Activated CD8-positive, alpha-beta memory T cell treated with anti-CD3 and anti-CD28 coated beads for 36 hours (primary cell): ENCODE data around the gene HIRA. TPM values are rescaled to one million over a fixed set of nuclear protein-coding genes. Genes with fewer than 3 reads are reported as not detected.

Experiments used
- CTCF ChIA-PET: fragments of 350-600 bp; sonication (Branson Sonifier 250); formaldehyde crosslinking; loops from one replicate; lab custom pipeline; 2021; ENCODE audit warnings: antibody characterized with exemption; lab: Charles Lee
- POLR2A ChIA-PET: fragments of 350-600 bp; sonication (Branson Sonifier 250); formaldehyde crosslinking; loops from one replicate; lab custom pipeline; 2021; ENCODE audit warnings: antibody characterized with exemption; lab: Charles Lee
- total RNA-seq, 2 experiments: library from RNA; stranded (reverse); gene quantifications; one replicate each; pipeline ENCODE4 v1.2.3, GENCODE V29; 2021

The HIRA gene
- total RNA-seq, 2 experiments from 2014 or later = 45.2 to 49.6 TPM

DNA sequence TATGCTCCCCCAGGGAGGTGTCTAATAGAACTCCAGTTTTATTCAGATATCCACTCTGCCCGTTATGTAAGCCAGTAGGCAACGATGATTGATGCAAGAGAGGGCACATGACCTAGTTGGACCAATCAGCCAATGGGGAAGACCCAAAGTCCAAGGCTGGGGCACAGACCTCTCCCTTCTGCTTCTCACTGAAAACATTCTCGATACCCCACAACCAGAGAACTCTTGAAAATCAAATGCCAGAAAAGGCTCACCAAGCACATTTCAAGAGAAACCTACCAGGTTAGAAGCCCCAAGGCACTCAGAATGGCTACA is 7.4 kb downstream of the HIRA start:
- POLR2A ChIA-PET = no interaction called here
- CTCF ChIA-PET = no interaction called here

DNA sequence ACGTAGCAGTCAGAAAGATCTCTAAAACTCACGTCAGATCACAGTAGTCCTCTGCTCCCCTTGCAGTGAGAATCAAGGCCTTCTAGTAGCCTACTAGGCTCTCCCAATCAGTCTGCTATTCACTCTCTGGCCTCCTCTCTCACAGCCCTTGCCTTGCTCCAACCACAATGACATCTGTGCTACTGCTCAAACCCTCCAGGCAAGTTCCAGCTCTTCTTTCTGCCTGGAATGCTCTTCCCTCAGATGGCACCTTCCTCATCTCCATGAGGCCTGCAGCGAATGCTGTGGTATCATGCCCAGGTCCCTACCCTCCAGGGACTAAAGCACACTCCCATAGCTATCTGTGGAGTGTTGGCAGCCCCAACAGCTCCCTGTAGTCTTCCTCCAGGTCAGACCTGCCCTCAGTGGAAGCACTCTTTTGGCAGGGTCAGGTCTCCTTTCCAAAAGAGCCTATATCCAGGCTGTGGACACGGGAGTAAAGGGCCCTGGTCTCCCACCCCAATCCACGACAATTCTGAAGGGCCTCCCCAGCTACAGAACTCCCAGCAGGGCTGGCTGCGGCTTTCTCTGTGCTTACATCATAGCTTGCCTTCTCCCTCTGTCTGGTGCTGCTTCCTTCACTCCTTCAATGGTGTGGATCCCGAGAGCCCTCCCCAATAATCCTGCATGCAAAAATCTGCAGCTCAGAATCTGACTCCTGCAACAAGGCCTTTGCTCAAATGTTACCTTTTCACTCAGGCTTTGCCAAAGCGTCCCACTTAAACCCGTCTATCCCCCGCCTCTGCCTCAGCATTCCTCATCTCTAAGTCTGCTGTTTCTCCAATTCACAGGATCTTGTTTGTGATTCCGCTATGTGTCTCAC is 8.9 kb downstream of the HIRA start:
- ChIA-PET POLR2A (no interaction called here), CTCF (interaction anchor here (0.6 to 0.7 kb wide), 3 partner anchors 11 to 524 kb away, joined by 3 to 6 read pairs (median 3); no protein-coding TSS in a partner anchor)

GRCh38 chr22:19420321-19420720 is 11.2 kb downstream of the HIRA start:
- ChIA-PET POLR2A (interaction anchor here (1.7 kb wide), 1 partner anchor 11 kb away, joined by 6 read pairs; the partner anchor contains the start of gene HIRA), CTCF (interaction anchor here (0.7 to 1.4 kb wide), 3 partner anchors 24 to 54 kb away, joined by 3 to 7 read pairs (median 5); no protein-coding TSS in a partner anchor)

DNA sequence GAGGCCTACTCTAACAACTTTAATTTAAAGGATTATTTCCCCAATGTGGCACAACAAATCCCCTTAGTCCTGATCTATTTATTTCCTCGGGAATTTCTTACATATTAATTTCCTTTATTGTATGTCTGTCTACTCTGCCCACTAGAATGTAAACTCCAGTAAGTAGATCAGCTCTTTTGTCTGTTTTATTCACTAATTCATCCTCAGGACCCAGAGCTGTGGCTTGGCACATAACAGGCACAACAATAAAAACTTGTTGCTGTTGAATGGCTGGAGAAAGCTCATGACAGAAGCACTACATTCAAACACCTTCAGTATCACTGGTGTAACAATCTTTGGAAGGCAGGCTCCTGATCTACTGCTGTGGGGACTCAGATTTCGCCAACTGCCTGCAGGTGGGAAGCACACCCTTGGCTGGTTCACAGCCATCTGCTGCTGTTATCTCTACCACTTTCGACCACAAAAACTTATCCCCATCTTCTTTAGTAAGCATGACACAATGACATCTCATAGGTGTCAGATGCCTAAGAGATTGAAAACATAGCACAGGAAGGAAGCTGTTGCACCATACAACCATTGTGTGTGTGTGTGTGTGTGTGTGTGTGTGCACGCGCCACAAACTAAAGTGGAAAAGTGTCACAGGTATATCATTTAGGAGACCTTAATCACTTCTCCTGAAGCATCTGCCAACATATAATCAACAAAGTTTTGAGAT is 11.9 kb downstream of the HIRA start:
- CTCF ChIA-PET = interaction anchor here (1.4 kb wide), 1 partner anchor 54 kb away, joined by 3 read pairs; no protein-coding TSS in a partner anchor
- POLR2A ChIA-PET = interaction anchor here (1.7 kb wide), 1 partner anchor 12 kb away, joined by 6 read pairs; the partner anchor contains the start of gene HIRA

DNA sequence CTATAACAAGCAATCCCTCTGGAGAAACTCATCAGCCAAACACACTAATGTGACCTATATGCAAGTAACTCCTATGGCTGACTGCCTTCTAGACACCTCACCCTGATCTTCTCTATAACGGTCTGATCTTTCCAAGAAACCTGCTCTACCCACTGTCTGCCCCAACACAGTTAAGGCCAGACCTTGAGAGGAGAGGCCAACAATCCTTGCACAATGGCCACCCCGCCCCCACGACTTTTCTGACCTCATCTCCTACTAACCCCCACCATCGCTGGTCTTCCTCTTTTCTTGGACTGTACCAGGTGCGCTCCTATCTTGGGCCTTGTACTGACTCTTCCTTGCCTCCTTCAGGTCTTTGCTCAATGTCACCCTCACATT is 12.5 kb downstream of the HIRA start:
- CTCF ChIA-PET = no interaction called here
- POLR2A ChIA-PET = no interaction called here

- POLR2A ChIA-PET = no interaction called here
- CTCF ChIA-PET = interaction anchor here (0.6 kb wide), 1 partner anchor 519 kb away, joined by 4 read pairs; no protein-coding TSS in a partner anchor
These were observed 18.6 kb downstream of the HIRA start for GRCh38 chr22:19412923-19413322.

DNA sequence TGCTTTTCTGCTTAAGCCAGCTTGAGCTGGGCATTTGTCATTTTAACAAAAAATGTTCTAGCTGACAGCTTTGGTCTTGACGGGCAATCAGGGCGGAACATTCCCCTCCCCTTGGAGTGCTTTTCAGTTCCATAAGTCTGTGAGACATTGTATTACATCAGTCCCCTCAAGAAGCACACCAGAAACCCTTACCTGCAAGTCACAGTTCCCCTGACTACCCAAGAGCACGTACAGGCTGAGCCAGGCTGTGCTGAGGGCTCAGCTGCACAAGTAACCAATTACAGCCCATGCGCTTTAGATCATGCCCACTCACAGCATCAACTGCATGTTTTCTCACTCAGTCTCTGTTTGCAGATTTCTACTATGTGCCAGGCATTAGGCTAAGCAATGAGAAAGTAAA is 19.1 kb downstream of the HIRA start:
- POLR2A ChIA-PET = no interaction called here
- CTCF ChIA-PET = interaction anchor here (0.6 to 0.8 kb wide), 2 partner anchors 10 to 519 kb away, joined by 3 to 4 read pairs; no protein-coding TSS in a partner anchor

DNA sequence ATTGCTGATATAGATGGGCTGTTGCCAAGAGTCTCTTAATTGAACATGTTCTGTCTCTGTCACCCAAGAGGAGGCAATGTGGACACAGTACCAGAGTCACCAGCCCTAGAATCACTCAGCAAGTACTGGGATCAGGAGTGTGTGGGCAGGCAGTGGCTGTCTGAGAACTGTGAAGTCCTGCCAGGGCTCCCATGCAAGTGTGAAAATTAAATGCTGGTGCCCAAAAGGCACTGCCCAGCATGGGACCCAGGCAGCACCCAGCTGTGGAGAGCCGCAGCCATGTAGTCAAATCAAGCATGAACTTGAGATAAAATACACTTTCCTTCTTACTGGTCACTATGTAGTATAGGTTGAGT is 19.9 kb downstream of the HIRA start:
- ChIA-PET CTCF (interaction anchor here (0.8 kb wide), 1 partner anchor 11 kb away, joined by 3 read pairs; no protein-coding TSS in a partner anchor), POLR2A (no interaction called here)

DNA sequence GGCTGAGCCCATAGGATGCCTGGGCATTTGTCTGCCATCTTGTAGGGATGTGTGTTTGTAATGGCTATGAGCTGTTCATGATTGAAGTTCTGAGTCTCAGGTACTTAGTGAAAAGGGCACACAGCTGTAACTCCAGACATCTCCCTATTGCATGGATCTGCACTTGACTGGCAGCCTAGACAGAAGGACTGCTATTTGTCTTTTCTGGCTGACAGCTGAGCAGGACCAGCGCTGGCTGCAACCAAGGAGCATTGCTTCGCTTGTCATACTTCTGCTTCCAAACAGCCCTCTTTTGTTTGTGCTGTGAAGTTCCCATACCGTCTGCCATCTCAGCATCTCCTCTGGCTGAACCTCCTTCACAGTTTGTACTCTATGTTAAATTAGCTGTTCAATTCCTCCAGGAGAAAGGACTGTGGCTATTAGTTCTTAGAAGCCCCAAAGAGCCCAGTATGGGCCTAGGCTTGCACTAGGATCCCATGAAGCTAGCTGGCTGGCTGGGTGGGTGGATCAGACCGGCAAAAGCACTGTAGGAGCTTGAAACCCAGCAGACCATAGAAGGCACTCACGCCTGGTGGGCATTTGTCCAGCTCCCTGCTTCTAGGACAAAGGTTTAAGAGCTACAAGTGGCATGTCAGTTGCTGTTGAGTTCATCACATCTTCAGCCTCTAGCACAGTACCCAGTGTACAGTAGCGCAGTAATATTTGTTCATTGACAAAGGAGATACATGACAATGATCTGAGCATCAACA is 20.4 kb downstream of the HIRA start:
- ChIA-PET POLR2A (no interaction called here), CTCF (no interaction called here)

DNA sequence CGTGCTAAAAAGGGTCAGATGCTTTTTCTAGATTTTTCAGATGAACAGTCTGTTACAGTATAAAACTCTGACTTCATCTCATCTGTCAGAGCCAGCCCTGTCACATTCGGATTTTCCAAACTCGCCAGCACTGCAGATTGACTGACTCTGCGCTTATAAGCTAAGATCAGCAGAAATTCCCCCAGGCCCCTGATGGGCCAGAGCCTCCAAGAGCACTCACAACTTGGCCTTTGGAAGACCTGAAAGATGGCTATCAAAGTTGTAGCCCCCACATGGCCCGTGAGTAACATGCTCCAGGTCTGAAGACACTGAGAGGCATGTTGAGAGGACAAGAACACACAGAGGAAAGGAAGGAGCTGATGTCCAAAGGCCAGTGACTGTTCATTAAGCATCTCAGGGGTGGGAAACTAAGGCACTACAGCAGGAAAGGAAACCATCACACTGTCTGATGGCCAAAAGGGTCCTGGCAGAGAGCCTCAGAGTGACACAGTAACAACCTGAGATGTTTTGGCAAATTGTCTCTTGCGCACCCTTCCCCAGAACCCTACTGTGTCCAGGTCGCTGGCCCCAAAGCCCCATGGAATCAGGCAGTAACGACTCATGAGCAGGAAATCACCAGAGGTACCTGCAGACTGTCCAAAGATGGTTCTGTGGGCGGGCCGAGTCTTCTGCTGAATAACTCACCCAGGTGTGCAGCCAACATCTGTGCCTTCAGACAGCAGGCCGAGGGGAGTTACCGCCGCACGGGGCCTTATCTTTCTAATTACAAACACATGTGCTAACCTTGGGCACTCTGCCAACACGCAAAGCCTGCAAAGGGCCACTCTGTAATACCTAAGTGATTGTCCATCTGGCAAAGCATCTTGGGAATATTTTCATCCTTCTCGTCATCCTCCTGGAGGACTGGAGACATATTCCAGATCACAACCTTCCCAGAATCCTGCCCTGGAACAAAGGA is 23.6 kb downstream of the HIRA start:
- CTCF ChIA-PET = no interaction called here
- POLR2A ChIA-PET = no interaction called here

GRCh38 chr22:19406846-19407245 is 24.7 kb downstream of the HIRA start:
- ChIA-PET CTCF (no interaction called here), POLR2A (no interaction called here)

DNA sequence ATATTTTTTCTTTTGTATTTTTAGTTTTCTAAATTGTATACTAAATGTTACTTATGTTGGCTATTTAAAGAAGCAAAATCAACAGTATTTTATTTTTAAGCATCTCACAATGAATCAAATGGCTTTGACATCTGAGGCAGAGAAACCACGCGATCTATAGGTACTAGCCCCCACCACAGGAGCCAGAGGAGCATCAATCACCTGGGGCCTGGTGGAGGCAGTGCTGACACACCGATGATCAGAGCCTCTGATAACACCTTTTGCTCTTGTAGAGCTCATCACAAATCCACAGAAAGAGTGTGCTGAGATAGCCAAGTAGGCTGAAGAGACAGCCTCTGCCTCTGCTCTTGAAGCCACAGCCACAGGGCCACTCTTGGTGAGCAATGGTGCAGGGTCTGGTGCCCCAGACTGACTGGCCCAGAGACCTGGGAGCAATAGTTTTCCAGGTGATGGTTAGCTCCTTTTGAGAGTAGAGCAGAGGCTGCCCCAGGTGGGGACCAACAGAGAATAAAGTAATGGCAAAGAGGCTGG is 25.2 kb downstream of the HIRA start:
- POLR2A ChIA-PET = no interaction called here
- CTCF ChIA-PET = no interaction called here

- POLR2A ChIA-PET = no interaction called here
- CTCF ChIA-PET = no interaction called here
These were observed 25.9 kb downstream of the HIRA start for GRCh38 chr22:19405652-19406051.

GRCh38 chr22:19405133-19405532 is 26.4 kb downstream of the HIRA start:
- POLR2A ChIA-PET = no interaction called here

GRCh38 chr22:19404676-19405075 is 26.9 kb downstream of the HIRA start:
- CTCF ChIA-PET = interaction anchor here (1.2 kb wide), 1 partner anchor 10 kb away, joined by 3 read pairs; no protein-coding TSS in a partner anchor
- POLR2A ChIA-PET = no interaction called here

More at GRCh38 chr22:19405133-19405532, 26.4 kb downstream of the HIRA start:
- CTCF ChIA-PET = no interaction called here

DNA sequence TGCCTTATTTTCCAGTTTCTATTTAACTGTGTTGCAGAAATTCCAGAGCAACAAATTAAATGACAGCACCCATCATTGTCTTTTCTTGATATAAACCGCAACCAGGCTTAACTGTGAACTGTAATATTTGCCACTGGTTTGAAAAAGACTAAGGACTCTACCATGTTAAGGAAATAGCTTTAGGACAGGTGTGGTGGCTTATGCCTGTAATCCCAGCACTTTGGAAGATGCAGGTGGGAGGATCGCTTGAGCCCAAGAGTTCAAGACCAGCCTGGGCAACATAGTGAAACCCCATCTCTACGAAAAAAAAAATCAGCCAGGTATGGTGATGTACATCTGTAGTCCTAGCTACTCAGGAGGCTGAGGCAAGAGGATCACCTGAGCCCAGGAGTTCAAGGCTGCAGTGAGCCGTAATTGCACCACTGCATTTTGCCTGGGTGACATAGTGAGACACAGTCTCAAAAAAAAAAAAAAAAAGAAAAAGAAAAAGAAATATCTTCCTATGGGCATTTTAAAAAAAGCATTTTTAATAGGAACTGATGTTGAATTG is 28.8 kb downstream of the HIRA start:
- POLR2A ChIA-PET = no interaction called here

GRCh38 chr22:19401483-19401882 is 30.1 kb downstream of the HIRA start:
- ChIA-PET POLR2A (no interaction called here), CTCF (no interaction called here)

More for the DNA sequence above, 28.8 kb downstream of the HIRA start:
- CTCF ChIA-PET = no interaction called here

DNA sequence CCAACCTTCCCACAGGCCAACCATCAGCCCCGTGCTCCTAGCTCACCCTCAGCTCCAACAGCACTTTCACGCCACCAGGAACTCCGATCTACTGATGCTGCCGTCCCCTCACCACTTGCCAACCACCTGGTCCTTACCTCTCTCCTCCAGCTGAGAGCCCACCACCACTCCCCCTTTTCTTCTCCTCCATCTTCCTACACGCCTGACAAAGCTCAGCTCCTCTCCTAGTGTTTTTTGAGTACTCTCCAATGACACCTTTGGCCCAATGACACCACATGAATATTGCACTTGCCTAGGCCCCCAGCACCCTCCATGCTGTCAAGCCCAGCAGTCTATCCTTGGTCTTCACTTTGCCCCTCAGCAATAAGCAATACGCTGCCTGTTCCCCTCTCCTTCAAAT is 30.7 kb downstream of the HIRA start:
- ChIA-PET POLR2A (no interaction called here), CTCF (no interaction called here)
